ENCODE data around the gene NOL4L. TPM values are rescaled to one million over a fixed set of nuclear protein-coding genes. Genes with fewer than 3 reads are reported as not detected.

NOL4L gene
- total RNA-seq, 1 experiment from 2014 or later: 31.7 TPM

GRCh38 chr20:32496811-32497533 lies 88.2 kb downstream of the NOL4L start:
- H3K79me1 ChIP-seq (ENCODE audit: insufficient read depth, low read depth, low read length, poor library complexity, severe bottlenecking): no peaks in the 10 kb centered on the region
- peak; percentile 28 for DNase-seq
- H2AK5ac ChIP-seq (ENCODE audit: insufficient read length, low read length): no peak overlapping the region
- TF ChIP-seq CTCF (conservative IDR thresholded peaks at IDR 0.05): no peak
- H2BK20ac ChIP-seq (ENCODE audit: low read depth, low read length, poor library complexity, severe bottlenecking): no peak overlapping the region
- no peak overlapping the region for H2BK12ac ChIP-seq (ENCODE audit: insufficient read length, low read depth, low read length)
- no peak overlapping the region for H3K4ac ChIP-seq (ENCODE audit: low read depth, low read length)
- no peaks in the 10 kb centered on the region for H3K23me2 ChIP-seq (ENCODE audit: insufficient read length, low read depth, low read length, poor library complexity, severe bottlenecking)
- Mint-ChIP-seq H3K4me3 (no peak overlapping the region), H3K36me3 (ENCODE audit: insufficient read depth in 1 of 3, low read depth in 3 of 3) (no peaks in the 10 kb centered on the region), H3K4me1 (peaks cover 18 to 24% of the 10 kb centered on the region in 2 experiments), H3K9me3 (no peaks in the 10 kb centered on the region), H3K27ac (peak overlapping the region in 1 of 3 experiments; percentile 81; a peak in 1 of 7 replicates), H3K27me3 (ENCODE audit: low read depth) (peaks cover 10% of the 10 kb centered on the region)
- H2BK5ac ChIP-seq (ENCODE audit: insufficient read length, low read length): no peak overlapping the region
- no peak overlapping the region for H3K9ac ChIP-seq (ENCODE audit: extremely low read depth, insufficient read length, low read length)
- H2AFZ ChIP-seq (ENCODE audit: low read length): no peak overlapping the region
- no peaks in the 10 kb centered on the region for H3K27me3 ChIP-seq (ENCODE audit: insufficient read depth, low read length)
- H4K5ac ChIP-seq (ENCODE audit: insufficient read length, low read depth, low read length): no peak overlapping the region
- H4K8ac ChIP-seq (replicated peaks; ENCODE audit: insufficient read length, low read depth, low read length): no peak overlapping the region
- no peak overlapping the region for H3K4me2 ChIP-seq (ENCODE audit: insufficient read depth, insufficient read length, low read length)
- no CpG with 5 or more reads among the region's 11 CpGs for WGBS (ENCODE audit: extremely low coverage, insufficient read length, low lambda C conversion rate)
- no peak overlapping the region for H3K14ac ChIP-seq (ENCODE audit: insufficient read depth, low read length)
- peak overlapping the region; percentile 16 for H3K18ac ChIP-seq (ENCODE audit: insufficient read length, low read depth, low read length)
- no peak overlapping the region for H2BK120ac ChIP-seq (ENCODE audit: low read depth, low read length, poor library complexity, severe bottlenecking)
- H3K9me3 ChIP-seq (ENCODE audit: control insufficient read depth, low read depth, low read length): no peaks in the 10 kb centered on the region
- no peaks in the 10 kb centered on the region for H3K79me2 ChIP-seq (ENCODE audit: insufficient read depth, low read length)
- H3K56ac ChIP-seq (ENCODE audit: insufficient read length, low read depth, low read length): no peak overlapping the region
- H4K91ac ChIP-seq (ENCODE audit: insufficient read length, low read depth, low read length): no peak overlapping the region
- H3K23ac ChIP-seq (ENCODE audit: insufficient read length, low read depth, low read length): no peak overlapping the region
- H2BK15ac ChIP-seq (ENCODE audit: low read depth, low read length): no peak overlapping the region
- no peaks in the 10 kb centered on the region for H4K20me1 ChIP-seq (ENCODE audit: control insufficient read depth, insufficient read depth, insufficient read length)
- no peak overlapping the region for H3K27ac ChIP-seq (ENCODE audit: insufficient read length, low read depth, low read length)
- no peak overlapping the region for H3T11ph ChIP-seq (ENCODE audit: low read length)
- H3K4me1 ChIP-seq (ENCODE audit: insufficient read depth, low read length): no peaks in the 10 kb centered on the region; the same call in 1 of the 2 replicates
